Kidney capillary endothelial cell (primary cell): ENCODE data around the gene P2RX2.

Source experiments
- DNase-seq: peaks from one replicate; pipeline ENCODE4 v3.0.0-alpha.2; 2018; ENCODE audit warnings: low spot score

P2RX2 gene

GRCh38 chr12:132638541-132639408, 20.2 kb downstream of the P2RX2 start:
- peak; percentile 31 for DNase-seq

DNA sequence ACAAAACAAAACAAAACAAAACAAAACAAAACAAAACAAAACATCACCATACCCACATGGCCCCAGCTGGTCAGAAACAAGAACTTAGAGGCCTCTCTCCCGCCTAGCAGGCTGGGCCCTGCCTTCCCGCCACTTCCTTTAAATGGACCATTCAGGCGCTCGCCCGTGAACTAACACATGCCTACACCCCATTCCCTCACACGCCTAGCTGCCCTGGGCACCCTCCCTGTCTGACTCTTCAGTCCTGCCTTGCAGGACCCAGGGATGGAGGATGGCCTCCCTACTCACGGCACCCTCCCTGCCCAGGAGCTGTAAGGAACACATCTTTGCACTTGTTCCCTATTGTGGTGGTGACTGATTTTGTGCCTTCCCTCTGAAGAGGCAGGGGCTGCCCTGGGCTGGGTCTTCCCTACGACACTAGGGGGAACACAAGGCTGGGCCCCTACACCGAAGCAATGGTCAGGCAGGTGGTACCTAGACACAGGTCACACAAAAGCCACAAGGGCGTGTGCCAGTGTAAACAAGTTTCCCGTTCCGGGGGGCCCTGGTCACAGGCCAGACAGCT, 21.5 kb downstream of the P2RX2 start:
- DNase-seq: no peak

DNA sequence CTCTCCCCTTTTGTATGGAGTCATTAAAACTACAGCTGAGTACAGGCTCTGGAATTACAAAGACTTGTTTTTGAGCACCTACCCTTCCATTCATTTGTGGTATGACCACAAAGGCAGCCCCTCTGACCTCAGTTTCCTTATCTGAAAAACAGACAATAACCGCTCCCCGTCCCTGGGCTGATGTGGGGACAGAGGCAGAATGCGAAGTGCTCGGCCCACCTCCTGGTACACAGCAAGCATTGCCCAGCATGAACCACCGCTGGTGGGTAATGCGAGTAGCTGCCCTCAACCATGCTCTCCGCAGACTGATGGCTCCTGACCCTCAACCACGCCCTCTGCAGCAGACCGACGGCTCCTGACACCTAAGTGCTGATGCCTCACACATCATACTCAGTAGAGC, 22.4 kb downstream of the P2RX2 start:
- no peak for DNase-seq

DNA sequence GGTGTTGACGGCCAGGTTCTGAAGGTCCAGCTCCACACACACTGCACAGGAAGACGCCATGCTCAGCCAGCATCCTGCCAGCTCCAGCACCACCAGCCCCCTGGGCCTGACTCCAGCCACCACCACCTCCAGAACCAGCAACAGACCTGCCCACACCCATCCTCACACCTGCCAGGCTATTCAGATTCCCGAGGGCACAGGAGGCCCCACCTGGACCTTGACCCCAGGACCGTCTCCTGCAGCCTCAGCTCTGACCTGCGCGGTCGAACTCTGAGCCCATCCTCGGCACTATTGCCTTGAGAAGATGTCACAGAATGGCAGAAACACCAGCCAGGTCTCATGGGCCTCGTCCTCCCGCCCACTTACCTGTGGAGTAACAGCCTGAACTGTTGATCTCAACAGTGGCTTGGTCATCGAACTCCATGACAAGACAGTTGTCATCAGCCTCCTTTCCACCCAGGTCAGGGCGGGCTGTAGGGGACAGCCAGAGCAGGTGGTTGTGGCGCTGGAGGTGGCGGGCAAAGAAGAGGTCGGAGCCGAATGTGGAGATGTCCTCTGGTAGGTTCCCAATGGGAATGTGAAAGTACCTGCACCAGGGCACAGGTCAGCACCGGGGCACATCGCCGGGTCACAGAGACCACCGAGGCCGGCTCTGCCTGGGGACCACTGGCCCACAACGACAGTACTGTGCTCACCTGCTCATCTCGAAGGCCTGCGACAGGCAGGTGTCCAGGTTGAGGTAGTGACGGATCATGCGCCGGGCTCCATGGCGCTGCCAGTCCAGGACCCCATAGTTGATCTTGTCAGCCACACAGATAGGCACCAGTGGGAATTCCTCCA, 23.5 kb downstream of the P2RX2 start:
- no peak for DNase-seq

- DNase-seq: no peak
Observed at GRCh38 chr12:132642846-132643835, 24.6 kb downstream of the P2RX2 start.

GRCh38 chr12:132646850-132647249, 28.3 kb downstream of the P2RX2 start:
- DNase-seq: no peak

DNA sequence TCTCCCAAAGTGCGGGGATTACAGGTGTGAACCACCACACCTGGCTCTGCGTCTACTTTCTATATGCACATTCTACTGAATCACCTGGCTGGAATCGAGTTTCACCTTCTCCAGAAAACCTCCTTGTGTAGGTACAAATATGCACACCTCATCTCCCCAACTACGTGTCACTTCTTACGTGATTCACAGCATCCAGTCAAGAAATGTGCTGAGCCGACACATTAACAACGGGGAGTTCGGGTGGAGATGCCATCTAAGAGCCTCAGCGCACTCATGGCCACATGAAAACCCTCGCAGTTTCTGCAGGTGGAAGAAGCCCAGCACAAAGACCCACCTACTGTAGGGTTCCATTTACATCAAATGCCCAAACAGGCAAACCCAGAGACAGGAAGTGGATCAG, 29.3 kb downstream of the P2RX2 start:
- DNase-seq: no peak

GRCh38 chr12:132648616-132649225, 30.1 kb downstream of the P2RX2 start:
- DNase-seq: no peak

DNA sequence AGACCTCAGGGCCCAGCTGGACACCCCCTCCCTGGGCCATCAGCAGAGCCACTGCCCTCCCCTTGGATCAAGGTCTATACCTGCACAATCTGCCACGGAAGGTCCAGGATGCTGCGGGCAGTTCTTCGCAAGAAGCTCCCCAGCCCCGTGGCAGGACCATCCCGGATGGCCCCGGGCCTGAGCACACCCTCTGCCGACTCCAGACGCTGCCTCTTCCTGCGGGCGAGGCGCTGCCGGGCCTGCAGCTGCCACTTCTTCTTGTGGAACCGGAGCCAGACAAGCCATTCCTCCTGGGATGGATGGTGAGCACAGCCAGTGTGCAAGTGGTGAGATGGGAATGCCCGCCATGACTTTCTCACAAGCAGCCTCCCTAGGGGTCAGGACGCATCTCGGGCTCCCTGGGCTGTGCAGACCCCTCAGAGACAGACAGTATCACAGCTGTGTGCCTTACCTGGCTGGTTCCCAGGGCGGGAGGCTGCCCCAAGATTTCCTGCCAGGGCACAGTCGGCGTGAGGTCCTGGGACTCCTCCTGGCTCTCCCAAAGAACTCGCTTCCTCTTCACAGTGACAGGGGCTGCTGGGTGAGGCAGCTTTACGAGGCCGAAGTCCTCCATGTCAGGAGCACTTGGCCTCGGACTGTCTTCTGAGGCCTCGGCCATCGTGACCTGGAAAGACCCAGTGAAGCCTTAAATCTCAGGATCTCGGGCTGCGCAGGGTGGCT, 30.8 kb downstream of the P2RX2 start:
- DNase-seq: no peak

DNA sequence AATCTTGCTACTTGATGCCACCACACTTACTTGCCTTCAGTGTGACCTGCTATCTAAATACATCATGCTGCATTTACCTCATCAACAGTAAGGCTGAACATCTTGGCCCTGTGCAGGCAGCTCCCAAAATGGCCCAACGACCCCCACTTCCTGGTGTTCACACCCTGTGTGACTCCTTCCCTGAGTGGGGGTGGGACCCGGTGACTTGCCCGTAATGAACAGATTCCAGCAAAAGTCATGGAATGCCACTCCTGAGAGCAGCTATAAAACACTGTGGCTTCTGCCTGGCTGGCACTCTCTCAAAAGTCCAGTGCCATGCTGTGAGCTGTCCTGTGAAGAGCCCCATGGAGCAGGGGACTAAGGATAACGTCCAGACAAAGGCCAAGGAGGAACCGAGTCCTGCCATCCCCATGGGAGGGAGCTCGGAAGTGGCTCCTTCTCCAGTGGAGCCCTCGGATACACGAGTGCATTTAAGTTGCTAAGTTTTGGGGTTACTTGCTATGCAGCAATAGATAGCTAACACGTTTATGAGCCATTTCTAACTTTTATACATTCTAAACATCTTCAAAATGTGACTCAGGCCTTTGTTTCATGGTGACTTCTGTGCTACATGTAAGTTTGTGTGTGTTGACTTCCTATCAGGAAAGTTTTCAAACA, 33.0 kb downstream of the P2RX2 start:
- no peak for DNase-seq

- no peak for DNase-seq
Observed at GRCh38 chr12:132653567-132654290, 35.2 kb downstream of the P2RX2 start.

GRCh38 chr12:132657004-132657727, 38.6 kb downstream of the P2RX2 start:
- DNase-seq: no peak

GRCh38 chr12:132658149-132658894, 39.7 kb downstream of the P2RX2 start:
- DNase-seq: no peak

DNA sequence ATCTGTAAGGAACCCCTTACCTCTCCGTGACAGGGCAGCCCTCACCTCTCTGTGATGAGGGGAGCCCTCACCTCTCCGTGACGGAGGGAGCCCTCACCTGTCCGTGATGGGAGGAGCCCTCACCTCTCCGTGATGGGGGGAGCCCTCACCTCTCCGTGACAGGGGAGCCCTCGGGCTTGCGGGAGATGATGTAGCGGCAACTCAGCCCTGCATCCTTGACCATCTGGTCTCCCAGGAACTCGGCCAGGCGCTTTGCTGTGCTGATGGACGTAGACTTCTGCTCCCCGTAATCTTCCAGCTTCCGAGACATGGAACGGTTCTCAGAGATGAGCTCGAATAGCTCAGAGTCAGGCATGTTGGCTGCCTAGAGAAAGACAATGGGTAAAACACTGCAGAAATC, 40.6 kb downstream of the P2RX2 start:
- no peak for DNase-seq

DNA sequence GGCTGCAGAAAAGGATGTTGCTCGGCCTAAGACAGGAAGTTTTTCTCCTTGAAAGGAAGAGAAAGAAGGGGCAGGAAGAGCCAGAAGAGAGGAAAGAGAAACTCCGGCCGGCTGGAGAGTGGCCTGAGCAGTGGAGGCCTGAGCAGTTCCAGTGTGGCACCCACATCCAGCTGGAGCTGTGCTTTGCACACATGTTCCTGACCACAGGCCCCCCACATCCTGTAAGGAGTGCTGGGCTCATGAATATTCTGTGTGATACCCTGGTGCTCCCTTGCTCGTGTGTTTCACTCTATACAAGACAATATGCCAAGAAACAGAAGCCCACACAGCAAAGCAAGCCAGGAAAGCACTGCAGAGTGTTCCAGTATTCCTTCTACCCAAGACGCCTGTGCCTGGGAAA, 41.5 kb downstream of the P2RX2 start:
- DNase-seq: no peak

- no peak for DNase-seq
Observed at GRCh38 chr12:132660996-132661395, 42.4 kb downstream of the P2RX2 start.

DNA sequence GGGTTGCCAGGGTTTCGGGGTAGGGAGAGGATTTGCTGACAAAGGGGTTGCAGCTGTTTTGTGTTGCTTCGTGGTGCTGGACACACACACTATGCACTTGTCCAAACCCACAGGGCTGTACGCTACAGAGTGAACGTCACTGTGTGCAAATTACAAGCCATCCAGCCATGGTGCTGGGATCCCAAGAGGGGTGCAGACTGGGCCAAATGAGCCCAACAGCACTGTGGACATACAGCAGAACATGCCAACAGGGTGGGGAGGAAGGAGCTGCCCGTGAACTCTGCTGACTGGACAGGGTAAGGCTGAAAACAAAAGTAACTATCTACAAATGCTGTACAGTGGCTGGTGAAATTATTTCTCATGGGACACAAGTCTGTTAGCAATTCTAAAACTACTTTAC, 43.4 kb downstream of the P2RX2 start:
- no peak for DNase-seq
